ENCODE data around the gene ARSI. TPM values are rescaled to one million over a fixed set of nuclear protein-coding genes. Genes with fewer than 3 reads are reported as not detected.

The ARSI gene
- total and polyA plus RNA-seq, 4 donors: 0.23 to 0.51 (median 0.33) TPM; not detected in 1

DNA sequence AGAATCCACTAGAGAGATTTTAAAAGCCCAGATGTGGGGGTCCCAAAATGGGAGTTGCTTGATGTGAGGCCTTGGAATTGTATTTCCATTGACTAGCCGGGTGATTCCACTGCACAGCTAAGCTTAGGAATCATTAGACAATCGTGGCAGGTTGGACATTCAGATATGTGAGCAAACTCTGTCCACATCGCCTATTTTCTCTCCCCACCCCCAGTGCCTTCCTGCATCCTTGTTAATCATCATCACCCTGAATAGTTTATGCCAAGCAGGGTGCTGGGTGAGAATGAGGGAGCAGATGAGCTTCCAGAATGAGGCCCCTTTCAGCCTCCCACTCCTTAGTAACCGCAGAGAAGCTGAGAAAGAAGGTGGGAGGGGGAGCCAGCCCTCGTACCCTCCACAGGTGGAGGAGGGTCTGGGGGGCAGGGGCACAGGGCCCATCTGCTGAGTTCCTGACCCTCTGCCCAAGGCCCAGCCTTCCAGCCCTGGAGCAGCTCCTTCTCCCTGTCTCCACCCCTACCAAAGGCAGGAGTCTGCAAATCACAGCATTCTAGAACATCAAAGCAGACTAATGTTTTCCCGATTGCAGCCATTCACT is 47.1 kb upstream of the ARSI start:
- TF ChIP-seq, protein P1, sequence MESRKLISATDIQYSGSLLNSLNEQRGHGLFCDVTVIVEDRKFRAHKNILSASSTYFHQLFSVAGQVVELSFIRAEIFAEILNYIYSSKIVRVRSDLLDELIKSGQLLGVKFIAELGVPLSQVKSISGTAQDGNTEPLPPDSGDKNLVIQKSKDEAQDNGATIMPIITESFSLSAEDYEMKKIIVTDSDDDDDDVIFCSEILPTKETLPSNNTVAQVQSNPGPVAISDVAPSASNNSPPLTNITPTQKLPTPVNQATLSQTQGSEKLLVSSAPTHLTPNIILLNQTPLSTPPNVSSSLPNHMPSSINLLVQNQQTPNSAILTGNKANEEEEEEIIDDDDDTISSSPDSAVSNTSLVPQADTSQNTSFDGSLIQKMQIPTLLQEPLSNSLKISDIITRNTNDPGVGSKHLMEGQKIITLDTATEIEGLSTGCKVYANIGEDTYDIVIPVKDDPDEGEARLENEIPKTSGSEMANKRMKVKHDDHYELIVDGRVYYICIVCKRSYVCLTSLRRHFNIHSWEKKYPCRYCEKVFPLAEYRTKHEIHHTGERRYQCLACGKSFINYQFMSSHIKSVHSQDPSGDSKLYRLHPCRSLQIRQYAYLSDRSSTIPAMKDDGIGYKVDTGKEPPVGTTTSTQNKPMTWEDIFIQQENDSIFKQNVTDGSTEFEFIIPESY (IDR thresholded peaks at IDR 0.05): no peak
- TF ChIP-seq EGR1 (IDR thresholded peaks at IDR 0.05; ENCODE audit: low read depth in 2 of 2) (no peak), JUND (IDR thresholded peaks at IDR 0.05) (no peak), GABPA (IDR thresholded peaks at IDR 0.05 in 1 of 2, conservative IDR thresholded peaks at IDR 0.05 in 1 of 2) (no peak), RAD21 (IDR thresholded peaks at IDR 0.05) (no peak), RXRA (IDR thresholded peaks at IDR 0.05) (no peak), FOXA1 (IDR thresholded peaks at IDR 0.05) (no peak), HNF4G (IDR thresholded peaks at IDR 0.05) (no peak), REST (IDR thresholded peaks at IDR 0.05) (no peak), NR2F2 (IDR thresholded peaks at IDR 0.05) (no peak), SP1 (IDR thresholded peaks at IDR 0.05) (no peak), TAF1 (conservative IDR thresholded peaks at IDR 0.05) (no peak), CTCF (IDR thresholded peaks at IDR 0.05; ENCODE audit: low read depth, low read length, missing input control) (no peak), HNF4A (conservative IDR thresholded peaks at IDR 0.05) (no peak)
- TF ChIP-seq, protein P2, sequence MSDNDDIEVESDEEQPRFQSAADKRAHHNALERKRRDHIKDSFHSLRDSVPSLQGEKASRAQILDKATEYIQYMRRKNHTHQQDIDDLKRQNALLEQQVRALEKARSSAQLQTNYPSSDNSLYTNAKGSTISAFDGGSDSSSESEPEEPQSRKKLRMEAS (IDR thresholded peaks at IDR 0.05): no peak
- no peaks in the 10 kb centered on the region for H3K27me3 ChIP-seq (ENCODE audit: control insufficient read depth in 4 of 4, insufficient read depth in 4 of 4, low read length in 3 of 4)
- no peak overlapping the region for H3K4me3 ChIP-seq (ENCODE audit: low read depth in 1 of 3, low read length in 3 of 3)
- no peak overlapping the region for H3K27ac ChIP-seq (ENCODE audit: low read depth in 1 of 2, low read length in 2 of 2)
- no peak for DNase-seq (ENCODE audit: low spot score)
- peaks cover 4 to 19% (median 10%) of the 10 kb centered on the region in 4 donors for H3K4me1 ChIP-seq (ENCODE audit: control insufficient read depth in 4 of 4, insufficient read depth in 4 of 4, low read length in 3 of 4)
- no peak overlapping the region for H3K9ac ChIP-seq (ENCODE audit: low read depth in 1 of 2, low read length in 2 of 2)
- no peaks in the 10 kb centered on the region for H3K9me3 ChIP-seq (ENCODE audit: control insufficient read depth in 4 of 4, low read length in 3 of 4)
- WGBS: 92% methylated on average over 6 of the region's 6 CpGs
- no peaks in the 10 kb centered on the region for H3K36me3 ChIP-seq (ENCODE audit: control insufficient read depth in 4 of 4, insufficient read depth in 3 of 4, low read depth in 1 of 4, low read length in 3 of 4)

DNA sequence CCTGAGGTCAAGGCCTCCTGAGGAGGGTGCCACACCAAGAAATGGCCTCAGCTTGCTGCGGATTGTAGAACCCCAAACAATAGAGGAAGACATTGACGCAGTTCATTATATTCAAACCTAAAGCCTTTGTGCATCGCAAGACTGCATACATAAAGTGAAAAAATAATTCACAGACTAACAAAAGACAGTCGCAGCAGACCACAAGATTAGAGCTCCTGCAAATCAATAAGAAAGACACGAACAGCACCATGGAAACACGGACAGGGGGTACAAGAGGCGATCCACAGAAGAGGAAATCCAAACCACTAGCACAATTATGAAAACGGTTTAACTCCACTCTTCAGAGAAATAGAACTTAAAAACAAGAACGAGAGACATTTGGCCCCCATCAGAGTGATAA is 44.7 kb upstream of the ARSI start:
- no peak overlapping the region for H3K9ac ChIP-seq (ENCODE audit: low read depth in 1 of 2, low read length in 2 of 2)
- DNase-seq (ENCODE audit: low spot score): no peak
- H3K4me3 ChIP-seq (ENCODE audit: low read depth in 1 of 3, low read length in 3 of 3): no peak overlapping the region
- H3K4me1 ChIP-seq (ENCODE audit: control insufficient read depth in 4 of 4, insufficient read depth in 4 of 4, low read length in 3 of 4): peaks cover 4 to 15% (median 10%) of the 10 kb centered on the region in 4 donors
- no peak overlapping the region for H3K27ac ChIP-seq (ENCODE audit: low read depth in 1 of 2, low read length in 2 of 2)
- no peaks in the 10 kb centered on the region for H3K9me3 ChIP-seq (ENCODE audit: control insufficient read depth in 4 of 4, low read length in 3 of 4)
- no peaks in the 10 kb centered on the region for H3K36me3 ChIP-seq (ENCODE audit: control insufficient read depth in 4 of 4, insufficient read depth in 3 of 4, low read depth in 1 of 4, low read length in 3 of 4)
- no peaks in the 10 kb centered on the region for H3K27me3 ChIP-seq (ENCODE audit: control insufficient read depth in 4 of 4, insufficient read depth in 4 of 4, low read length in 3 of 4)
- TF ChIP-seq JUND (IDR thresholded peaks at IDR 0.05): no peak
- no peak for TF ChIP-seq REST (IDR thresholded peaks at IDR 0.05)
- no peak for TF ChIP-seq RAD21 (IDR thresholded peaks at IDR 0.05)
- 82% methylated on average over 9 of the region's 9 CpGs for whole genome bisulfite sequencing

Measured in liver (tissue), 9 donors.